ENCODE results near the gene DYRK1A. TPM values are rescaled to one million over a fixed set of nuclear protein-coding genes. Genes with fewer than 3 reads are reported as not detected.

DYRK1A gene
- total RNA-seq, 1 donor from 2014 or later = 34.4 TPM

DNA sequence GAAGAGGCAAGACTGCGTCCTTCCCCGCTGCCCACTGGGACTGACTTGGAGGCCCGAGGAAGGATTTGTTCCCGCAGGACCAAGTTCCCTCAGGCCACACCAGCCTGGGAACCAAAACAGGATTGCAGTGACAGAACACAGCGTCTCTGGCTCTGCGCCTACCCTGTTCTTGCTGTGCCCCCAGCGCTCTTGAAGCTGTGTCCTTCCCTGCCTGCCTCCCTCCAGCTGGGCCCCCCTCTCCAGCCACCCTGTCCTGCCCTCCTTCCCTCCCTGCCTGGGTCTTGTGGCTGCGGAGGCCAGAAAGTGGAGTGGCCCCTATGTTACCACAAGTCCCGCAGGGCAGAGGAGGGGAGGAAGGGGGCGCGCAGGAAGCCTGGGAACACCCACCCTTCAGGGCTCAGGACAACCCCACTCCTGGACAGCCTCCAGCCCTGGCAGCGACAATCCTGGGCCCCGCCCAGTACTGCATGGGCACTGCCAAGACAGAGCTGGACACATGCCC lies 164.9 kb downstream of the DYRK1A start:
- Histone ChIP-seq H3K36me3 (no peaks in the 10 kb centered on the region), H3K27me3 (no peaks in the 10 kb centered on the region), H3K9me3 (peaks cover 0 to 9% of the 10 kb centered on the region in 2 donors), H3K4me3 (peak overlapping the region; percentile 24 to 50), H3K4me1 (peaks cover 3 to 14% of the 10 kb centered on the region in 2 donors), H3K27ac (peak overlapping the region; percentile 41 to 46)
- TF ChIP-seq, protein P1, sequence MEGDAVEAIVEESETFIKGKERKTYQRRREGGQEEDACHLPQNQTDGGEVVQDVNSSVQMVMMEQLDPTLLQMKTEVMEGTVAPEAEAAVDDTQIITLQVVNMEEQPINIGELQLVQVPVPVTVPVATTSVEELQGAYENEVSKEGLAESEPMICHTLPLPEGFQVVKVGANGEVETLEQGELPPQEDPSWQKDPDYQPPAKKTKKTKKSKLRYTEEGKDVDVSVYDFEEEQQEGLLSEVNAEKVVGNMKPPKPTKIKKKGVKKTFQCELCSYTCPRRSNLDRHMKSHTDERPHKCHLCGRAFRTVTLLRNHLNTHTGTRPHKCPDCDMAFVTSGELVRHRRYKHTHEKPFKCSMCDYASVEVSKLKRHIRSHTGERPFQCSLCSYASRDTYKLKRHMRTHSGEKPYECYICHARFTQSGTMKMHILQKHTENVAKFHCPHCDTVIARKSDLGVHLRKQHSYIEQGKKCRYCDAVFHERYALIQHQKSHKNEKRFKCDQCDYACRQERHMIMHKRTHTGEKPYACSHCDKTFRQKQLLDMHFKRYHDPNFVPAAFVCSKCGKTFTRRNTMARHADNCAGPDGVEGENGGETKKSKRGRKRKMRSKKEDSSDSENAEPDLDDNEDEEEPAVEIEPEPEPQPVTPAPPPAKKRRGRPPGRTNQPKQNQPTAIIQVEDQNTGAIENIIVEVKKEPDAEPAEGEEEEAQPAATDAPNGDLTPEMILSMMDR (IDR thresholded peaks at IDR 0.05) = no peak
- intact Hi-C loops (cut with DNase I) = no loop called here
- DNase-seq (ENCODE audit: low spot score in 2 of 2) = peak in 1 of 2 donors; percentile 69

DNA sequence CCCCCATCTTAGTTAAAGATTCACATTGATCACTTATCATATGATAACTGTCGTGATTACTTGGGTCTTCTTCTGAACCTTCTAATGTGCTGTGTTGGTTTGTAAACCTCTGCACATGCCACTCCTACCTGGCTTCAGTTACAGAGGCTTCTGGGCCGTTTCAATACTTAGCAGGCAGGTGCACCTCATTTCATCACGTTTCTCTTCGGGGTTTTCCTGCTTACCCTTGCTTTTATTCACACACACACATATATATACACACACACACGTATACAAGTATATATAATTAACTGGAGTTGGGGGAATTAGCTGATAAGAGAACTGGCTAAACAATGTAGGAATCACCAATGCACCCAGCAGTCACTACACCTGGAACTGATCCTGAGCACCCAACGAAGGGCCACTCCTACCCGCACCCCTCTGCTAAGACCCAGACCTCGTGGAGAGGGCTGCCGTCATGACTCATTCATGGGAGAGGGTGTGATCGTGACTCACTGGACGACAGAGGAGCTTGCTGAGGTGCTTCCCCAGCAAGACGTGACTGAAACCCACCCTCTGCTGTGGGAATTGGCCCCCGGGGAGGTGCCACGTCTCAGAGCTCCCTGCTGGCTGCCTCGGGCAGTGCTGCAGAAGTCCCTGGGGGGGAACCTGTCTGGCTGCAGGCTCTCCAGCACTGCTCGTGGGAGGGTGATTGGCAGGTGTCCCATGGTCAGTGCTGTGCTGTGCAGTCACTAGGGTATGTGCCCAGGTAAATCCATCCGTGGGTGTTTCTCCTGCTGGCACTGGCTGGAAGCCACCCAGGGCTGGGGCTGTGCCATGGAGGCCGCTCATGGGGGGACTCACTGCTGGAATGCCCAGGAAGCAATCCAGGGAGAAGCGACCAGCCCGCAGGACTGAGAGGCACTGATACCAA lies 166.6 kb downstream of the DYRK1A start:
- H3K4me1 ChIP-seq = peaks cover 3 to 14% of the 10 kb centered on the region in 2 donors
- TF ChIP-seq, protein P1 (IDR thresholded peaks at IDR 0.05) = no peak
- no peak overlapping the region for H3K27ac ChIP-seq
- no peak overlapping the region for H3K4me3 ChIP-seq
- H3K27me3 ChIP-seq = no peaks in the 10 kb centered on the region
- no peaks in the 10 kb centered on the region for H3K36me3 ChIP-seq
- DNase-seq (ENCODE audit: low spot score in 2 of 2) = no peak
- intact Hi-C loops (cut with DNase I) = loop anchor here (2.0 kb wide), 1 partner anchor 30 kb away; no protein-coding TSS in a partner anchor
- peaks cover 0 to 9% of the 10 kb centered on the region in 2 donors for H3K9me3 ChIP-seq

DNA sequence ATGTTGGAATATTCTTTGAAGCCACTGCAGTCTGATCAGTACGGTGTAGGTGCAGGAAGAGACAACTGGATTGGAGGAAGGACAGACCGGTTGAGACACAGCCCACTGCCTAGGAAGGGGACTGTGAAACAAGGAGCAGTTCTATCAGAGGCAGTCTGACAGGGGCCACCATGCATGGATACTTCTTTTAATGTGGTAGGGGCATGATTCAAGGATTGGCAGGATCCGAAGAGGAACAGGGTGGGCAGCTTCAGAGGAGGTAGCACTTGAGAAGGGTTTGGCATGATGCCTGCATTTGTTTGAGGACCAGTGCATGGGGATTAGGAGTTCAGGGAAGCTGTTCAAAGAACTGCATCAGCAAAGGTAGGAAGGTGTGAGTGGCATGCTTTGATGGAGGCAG lies 167.9 kb downstream of the DYRK1A start:
- H3K4me1 ChIP-seq = peaks cover 3 to 14% of the 10 kb centered on the region in 2 donors
- no peaks in the 10 kb centered on the region for H3K27me3 ChIP-seq
- H3K27ac ChIP-seq = no peak overlapping the region
- H3K4me3 ChIP-seq = no peak overlapping the region
- no peaks in the 10 kb centered on the region for H3K36me3 ChIP-seq
- DNase-seq (ENCODE audit: low spot score in 2 of 2) = no peak
- peaks cover 0 to 9% of the 10 kb centered on the region in 2 donors for H3K9me3 ChIP-seq
- TF ChIP-seq, protein P1 (IDR thresholded peaks at IDR 0.05) = no peak
- intact Hi-C loops (cut with DNase I) = no loop called here

DNA sequence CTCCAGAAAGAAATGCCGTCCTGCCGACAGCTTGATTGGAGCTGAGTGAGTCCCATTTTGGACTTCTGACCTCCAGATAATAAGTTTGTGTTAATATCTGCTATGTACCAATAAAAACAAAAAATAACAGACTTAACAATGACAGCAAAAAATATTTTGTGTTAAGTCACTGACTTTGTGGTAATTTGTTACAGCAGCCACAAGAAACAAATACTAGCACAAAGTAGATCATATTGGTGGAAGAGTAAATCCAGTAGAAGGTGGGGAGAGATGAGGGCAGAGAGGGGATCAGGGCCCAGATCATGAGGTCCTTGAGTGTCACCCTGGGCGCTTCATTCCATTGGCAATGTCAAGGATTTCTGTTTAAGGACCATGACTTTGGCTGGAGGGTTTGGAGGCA lies 168.6 kb downstream of the DYRK1A start:
- no peak overlapping the region for H3K4me3 ChIP-seq

DNA sequence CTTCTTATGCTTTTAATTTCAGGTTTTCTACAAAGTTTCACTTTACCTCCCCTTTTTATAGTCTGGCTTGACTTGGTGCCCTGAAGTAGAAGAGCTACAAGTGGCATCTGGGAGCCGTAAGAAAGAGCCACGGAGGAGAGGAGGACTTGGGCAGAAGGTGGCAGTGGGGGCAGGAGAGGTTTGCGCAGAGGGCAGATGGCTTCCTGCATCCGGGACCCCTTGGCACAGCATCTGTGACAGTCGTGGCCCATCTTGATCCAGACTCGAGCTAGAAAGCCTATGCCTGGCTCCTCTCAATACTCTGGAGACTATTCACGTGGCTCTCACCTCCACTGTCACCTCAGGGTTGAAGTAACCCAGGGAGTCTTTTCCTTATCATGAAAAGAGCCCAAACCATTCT lies 169.1 kb downstream of the DYRK1A start:
- no peaks in the 10 kb centered on the region for H3K27me3 ChIP-seq
- no peak for DNase-seq (ENCODE audit: low spot score in 2 of 2)
- no peak overlapping the region for H3K27ac ChIP-seq
- peaks cover 3 to 12% of the 10 kb centered on the region in 2 donors for H3K4me1 ChIP-seq
- no peaks in the 10 kb centered on the region for H3K36me3 ChIP-seq
- intact Hi-C loops (cut with DNase I) = no loop called here
- no peak overlapping the region for H3K4me3 ChIP-seq
- TF ChIP-seq, protein P1 (IDR thresholded peaks at IDR 0.05) = no peak
- H3K9me3 ChIP-seq = peaks cover 0 to 9% of the 10 kb centered on the region in 2 donors

More for the DNA sequence above, 168.6 kb downstream of the DYRK1A start:
- Histone ChIP-seq H3K27me3 (no peaks in the 10 kb centered on the region), H3K27ac (no peak overlapping the region), H3K4me1 (peaks cover 3 to 14% of the 10 kb centered on the region in 2 donors), H3K9me3 (peaks cover 0 to 9% of the 10 kb centered on the region in 2 donors), H3K36me3 (no peaks in the 10 kb centered on the region)
- TF ChIP-seq, protein P1 (IDR thresholded peaks at IDR 0.05) = no peak
- intact Hi-C loops (cut with DNase I) = no loop called here
- no peak for DNase-seq (ENCODE audit: low spot score in 2 of 2)

All from ascending aorta (tissue), 2 donors.